Measurements from ENCODE around the gene SLC5A10. TPM values are rescaled to one million over a fixed set of nuclear protein-coding genes. Genes with fewer than 3 reads are reported as not detected.

The SLC5A10 gene
- total RNA-seq, 4 donors from 2014 or later: 0.31 to 1.5 (median 0.94) TPM

DNA sequence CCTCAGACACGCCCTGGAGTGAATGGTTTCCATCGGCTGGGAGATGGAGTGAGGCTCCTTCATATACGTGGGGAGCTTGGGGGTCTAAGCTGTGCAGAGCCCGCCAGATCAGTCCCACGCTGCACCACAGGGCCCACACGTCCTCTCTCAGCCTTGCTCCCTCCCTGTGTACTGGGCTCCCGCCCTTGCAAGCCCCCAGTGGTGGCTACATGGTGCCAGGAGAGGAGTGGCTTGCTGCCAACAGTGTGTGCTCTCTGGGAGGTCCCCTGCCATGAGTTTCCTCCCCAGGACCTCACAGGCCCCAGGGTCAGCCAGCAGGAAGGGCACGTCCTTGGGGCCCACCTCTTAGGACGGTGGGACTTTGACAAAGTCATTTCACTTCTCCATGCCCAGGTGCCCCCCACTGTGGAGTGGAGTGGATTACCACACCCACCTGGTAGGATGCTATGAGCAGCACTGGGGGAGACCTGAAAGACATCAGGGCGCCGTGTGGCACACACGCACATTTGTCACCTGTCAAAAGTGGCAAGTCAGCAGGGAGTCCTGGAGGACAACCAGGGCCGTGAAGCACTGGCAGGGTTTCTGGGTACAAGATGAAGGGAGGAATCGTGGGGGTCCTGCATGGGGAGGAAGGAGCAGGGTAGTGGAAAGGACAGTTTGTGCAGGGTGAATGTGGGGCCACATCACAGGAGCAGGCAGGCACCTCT lies 13.7 kb downstream of the SLC5A10 start:
- no peak overlapping the region for H3K4me3 ChIP-seq
- DNase-seq (ENCODE audit: low spot score in 2 of 2): no peak
- no peaks in the 10 kb centered on the region for H3K27me3 ChIP-seq
- H3K4me1 ChIP-seq: peaks cover 34% of the 10 kb centered on the region
- H3K27ac ChIP-seq: no peak overlapping the region
- H3K9me3 ChIP-seq: no peaks in the 10 kb centered on the region
- 78% methylated on average over 6 of the region's 14 CpGs for WGBS
- H3K36me3 ChIP-seq: peaks cover 1% of the 10 kb centered on the region
- TF ChIP-seq, protein P1, sequence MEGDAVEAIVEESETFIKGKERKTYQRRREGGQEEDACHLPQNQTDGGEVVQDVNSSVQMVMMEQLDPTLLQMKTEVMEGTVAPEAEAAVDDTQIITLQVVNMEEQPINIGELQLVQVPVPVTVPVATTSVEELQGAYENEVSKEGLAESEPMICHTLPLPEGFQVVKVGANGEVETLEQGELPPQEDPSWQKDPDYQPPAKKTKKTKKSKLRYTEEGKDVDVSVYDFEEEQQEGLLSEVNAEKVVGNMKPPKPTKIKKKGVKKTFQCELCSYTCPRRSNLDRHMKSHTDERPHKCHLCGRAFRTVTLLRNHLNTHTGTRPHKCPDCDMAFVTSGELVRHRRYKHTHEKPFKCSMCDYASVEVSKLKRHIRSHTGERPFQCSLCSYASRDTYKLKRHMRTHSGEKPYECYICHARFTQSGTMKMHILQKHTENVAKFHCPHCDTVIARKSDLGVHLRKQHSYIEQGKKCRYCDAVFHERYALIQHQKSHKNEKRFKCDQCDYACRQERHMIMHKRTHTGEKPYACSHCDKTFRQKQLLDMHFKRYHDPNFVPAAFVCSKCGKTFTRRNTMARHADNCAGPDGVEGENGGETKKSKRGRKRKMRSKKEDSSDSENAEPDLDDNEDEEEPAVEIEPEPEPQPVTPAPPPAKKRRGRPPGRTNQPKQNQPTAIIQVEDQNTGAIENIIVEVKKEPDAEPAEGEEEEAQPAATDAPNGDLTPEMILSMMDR (IDR thresholded peaks at IDR 0.05): no peak
- TF ChIP-seq EP300 (IDR thresholded peaks at IDR 0.05) (no peak), POLR2A (IDR thresholded peaks at IDR 0.05) (no peak), POLR2AphosphoS5 (IDR thresholded peaks at IDR 0.05) (no peak)

GRCh38 chr17:18966831-18967624 lies 15.1 kb downstream of the SLC5A10 start:
- no peaks in the 10 kb centered on the region for H3K9me3 ChIP-seq
- TF ChIP-seq POLR2A (IDR thresholded peaks at IDR 0.05) (no peak), POLR2AphosphoS5 (IDR thresholded peaks at IDR 0.05) (no peak), EP300 (IDR thresholded peaks at IDR 0.05) (no peak)
- TF ChIP-seq, protein P1 (IDR thresholded peaks at IDR 0.05): no peak
- H3K4me1 ChIP-seq: peaks cover 34% of the 10 kb centered on the region
- H3K4me3 ChIP-seq: no peak overlapping the region
- peaks cover 9% of the 10 kb centered on the region for H3K36me3 ChIP-seq
- DNase-seq (ENCODE audit: low spot score in 2 of 2): no peak
- WGBS: 65% methylated on average over 14 of the region's 19 CpGs
- no peaks in the 10 kb centered on the region for H3K27me3 ChIP-seq
- no peak overlapping the region for H3K27ac ChIP-seq

DNA sequence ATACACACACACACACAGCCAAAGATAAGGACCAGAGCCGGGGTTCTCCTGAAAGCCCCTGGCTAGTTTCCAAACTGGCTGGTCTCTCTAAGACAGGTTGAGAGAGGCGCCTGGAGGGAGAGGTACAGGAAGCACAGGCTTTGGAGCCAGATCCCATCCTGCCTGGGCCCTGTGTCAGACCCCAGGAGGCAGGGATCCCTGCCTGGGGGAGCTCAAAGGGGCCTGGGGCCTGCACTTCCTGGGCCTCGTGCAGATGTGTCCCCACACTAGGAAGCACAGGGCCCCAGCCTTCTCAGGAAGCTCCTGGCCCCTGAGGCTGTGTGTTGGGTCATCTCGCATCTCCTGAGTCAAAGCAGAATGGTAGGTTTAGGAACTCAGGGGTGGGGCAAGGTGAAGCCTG lies 16.0 kb downstream of the SLC5A10 start:
- DNase-seq (ENCODE audit: low spot score in 2 of 2): no peak
- WGBS: 83% methylated on average over 2 of the region's 4 CpGs
- no peak overlapping the region for H3K27ac ChIP-seq
- TF ChIP-seq POLR2AphosphoS5 (IDR thresholded peaks at IDR 0.05): no peak
- TF ChIP-seq, protein P1 (IDR thresholded peaks at IDR 0.05): no peak
- TF ChIP-seq EP300 (IDR thresholded peaks at IDR 0.05): no peak
- no peak for TF ChIP-seq POLR2A (IDR thresholded peaks at IDR 0.05)
- no peak overlapping the region for H3K4me3 ChIP-seq
- no peaks in the 10 kb centered on the region for H3K9me3 ChIP-seq
- peaks cover 9% of the 10 kb centered on the region for H3K36me3 ChIP-seq
- H3K27me3 ChIP-seq: no peaks in the 10 kb centered on the region
- peaks cover 34% of the 10 kb centered on the region for H3K4me1 ChIP-seq

- peaks cover 34% of the 10 kb centered on the region for H3K4me1 ChIP-seq
- no CpG with 5 or more reads among the region's 4 CpGs for WGBS
- DNase-seq (ENCODE audit: low spot score in 2 of 2): no peak
Measured at GRCh38 chr17:18968345-18968744, 16.4 kb downstream of the SLC5A10 start.

More at GRCh38 chr17:18968345-18968744, 16.4 kb downstream of the SLC5A10 start:
- H3K36me3 ChIP-seq: peaks cover 9% of the 10 kb centered on the region
- no peak overlapping the region for H3K27ac ChIP-seq
- no peak overlapping the region for H3K4me3 ChIP-seq
- no peaks in the 10 kb centered on the region for H3K27me3 ChIP-seq
- TF ChIP-seq EP300 (IDR thresholded peaks at IDR 0.05) (no peak), POLR2AphosphoS5 (IDR thresholded peaks at IDR 0.05) (no peak), POLR2A (IDR thresholded peaks at IDR 0.05) (no peak)
- TF ChIP-seq, protein P1 (IDR thresholded peaks at IDR 0.05): no peak
- H3K9me3 ChIP-seq: no peaks in the 10 kb centered on the region
